ENCODE measurements around the gene MBNL1. TPM values are rescaled to one million over a fixed set of nuclear protein-coding genes. Genes with fewer than 3 reads are reported as not detected.
"Not testable (repeated sequence)": the region's sequence is repeated elsewhere in the genome, so short reads cannot be mapped to it uniquely, and the experiment has no call there.

The MBNL1 gene
- polyA plus RNA-seq, 1 donor from 2014 or later, result 200 TPM

DNA sequence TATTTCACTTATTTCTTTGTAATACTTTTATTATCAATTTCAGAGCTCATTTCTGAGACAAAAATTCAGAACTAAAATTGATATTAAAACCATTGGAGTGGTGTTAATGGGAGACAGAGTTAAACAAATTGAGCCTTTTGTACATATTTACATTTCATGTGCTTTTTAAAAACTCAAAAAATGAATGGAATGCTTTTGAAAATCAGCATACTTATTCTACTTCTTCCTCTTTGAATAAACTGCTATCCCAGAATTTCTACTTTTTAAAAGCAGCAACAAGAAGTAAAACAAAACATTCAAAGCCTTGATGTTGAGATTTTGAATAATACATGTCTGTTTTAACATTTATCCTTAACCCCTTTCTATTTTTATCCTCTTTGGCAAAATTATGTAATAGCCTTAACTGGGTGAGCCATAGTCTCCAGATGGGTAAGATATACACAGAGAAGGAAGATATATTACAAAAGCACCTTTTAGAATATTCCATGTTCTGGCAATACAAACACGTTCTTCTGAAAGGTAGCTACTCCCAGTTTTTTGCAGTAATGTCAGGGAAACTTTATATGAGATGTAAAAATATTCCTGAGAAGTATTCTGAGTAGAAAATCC, 123.6 kb downstream of the MBNL1 start:
- Mint-ChIP-seq H3K27me3 (no peaks in the 10 kb centered on the region), H3K27ac (peak overlapping the region in 1 of 3 donors; percentile 31), H3K4me1 (peaks cover 19 to 46% (median 37%) of the 10 kb centered on the region in 3 donors), H3K9me3 (peaks cover 0 to 2% (median 0%) of the 10 kb centered on the region in 3 donors), H3K4me3 (no peak overlapping the region), H3K36me3 (peaks cover 6% of the 10 kb centered on the region)

DNA sequence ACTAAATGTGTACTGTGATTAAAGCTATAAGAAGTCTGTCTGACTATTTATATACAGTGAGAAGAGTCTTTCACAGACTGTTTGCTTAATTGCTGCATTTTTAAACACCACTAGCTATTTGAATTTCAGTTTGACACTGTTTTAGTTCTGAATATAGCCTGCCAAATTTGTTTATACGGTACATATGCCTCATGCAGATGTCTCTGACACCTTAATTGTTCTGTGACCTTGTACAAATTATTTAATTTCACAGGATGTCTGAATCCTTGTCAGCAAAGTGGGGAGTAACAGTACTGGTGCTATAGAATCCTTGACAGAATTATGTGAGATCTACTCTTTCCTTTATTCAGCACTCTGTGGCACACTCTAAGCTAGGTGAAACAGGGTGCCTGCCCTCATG, 125.5 kb downstream of the MBNL1 start:
- peaks cover 6% of the 10 kb centered on the region for H3K36me3 Mint-ChIP-seq
- H3K27me3 Mint-ChIP-seq, result no peaks in the 10 kb centered on the region
- H3K4me3 Mint-ChIP-seq, result no peak overlapping the region
- peaks cover 0 to 2% (median 0%) of the 10 kb centered on the region in 3 donors for H3K9me3 Mint-ChIP-seq
- peak overlapping the region in 1 of 3 donors; percentile 53 for H3K27ac Mint-ChIP-seq
- peaks cover 23 to 43% (median 37%) of the 10 kb centered on the region in 3 donors for H3K4me1 Mint-ChIP-seq

DNA sequence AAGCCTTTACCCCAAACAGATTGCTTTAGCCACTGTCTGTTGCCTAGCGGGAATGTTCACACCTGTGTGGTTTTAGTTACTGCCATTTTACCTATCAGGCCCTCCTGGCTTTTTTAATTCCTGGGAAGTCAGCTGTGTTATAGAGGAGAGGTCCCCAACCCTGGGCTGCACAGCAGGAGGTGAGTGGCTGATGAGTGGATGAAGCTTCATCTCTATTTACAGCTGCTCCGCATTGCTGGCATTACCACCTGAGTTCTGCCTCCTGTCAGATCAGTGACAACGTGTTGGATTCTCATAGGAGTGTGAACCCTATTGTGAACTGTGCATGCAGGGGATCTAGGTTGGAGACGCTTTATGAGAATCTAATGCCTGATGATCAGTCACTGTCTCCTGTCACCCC, 127.0 kb downstream of the MBNL1 start:
- H3K36me3 Mint-ChIP-seq, result peaks cover 6% of the 10 kb centered on the region
- peaks cover 24 to 41% (median 40%) of the 10 kb centered on the region in 3 donors for H3K4me1 Mint-ChIP-seq
- H3K9me3 Mint-ChIP-seq, result peaks cover 0 to 2% (median 0%) of the 10 kb centered on the region in 3 donors
- no peak overlapping the region for H3K4me3 Mint-ChIP-seq
- H3K27me3 Mint-ChIP-seq, result no peaks in the 10 kb centered on the region
- H3K27ac Mint-ChIP-seq, result peak overlapping the region in 1 of 3 donors; percentile 10

DNA sequence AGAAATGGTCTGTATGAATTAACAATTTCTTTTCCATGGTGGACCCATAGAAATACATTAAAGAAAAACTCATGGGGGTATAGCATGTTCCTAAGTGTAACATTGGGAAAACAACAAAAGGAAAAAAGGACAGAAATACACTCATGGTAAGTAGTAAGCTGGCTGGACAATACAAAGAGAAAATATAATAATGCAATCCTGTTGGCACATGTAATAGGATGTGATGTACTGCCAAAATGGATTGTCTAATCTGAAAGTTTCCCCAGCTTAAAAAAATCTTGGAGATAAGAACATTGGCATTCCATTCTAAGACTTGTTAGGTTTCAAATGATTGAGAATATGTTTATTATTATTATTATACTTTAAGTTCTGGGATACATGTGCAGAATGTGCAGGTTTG, 128.1 kb downstream of the MBNL1 start:
- peaks cover 6% of the 10 kb centered on the region for H3K36me3 Mint-ChIP-seq

DNA sequence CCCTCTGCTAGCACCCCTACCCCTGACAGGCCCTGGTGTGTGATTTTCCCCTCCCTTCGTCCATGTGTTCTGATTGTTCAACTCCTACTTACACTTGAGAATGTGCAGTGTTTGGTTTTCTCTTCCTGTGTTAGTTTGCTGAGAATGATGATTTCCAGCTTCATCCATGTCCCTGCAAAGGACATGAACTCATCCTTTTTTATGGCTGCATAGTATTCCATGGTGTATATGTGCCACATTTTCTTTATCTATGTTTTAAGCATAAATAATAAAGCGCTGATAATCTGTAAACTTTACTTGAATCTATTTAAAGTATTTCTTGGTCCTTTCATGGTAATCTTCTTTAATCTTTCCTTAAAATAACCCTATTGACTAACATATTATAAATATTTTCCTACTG, 128.6 kb downstream of the MBNL1 start:
- H3K4me3 Mint-ChIP-seq, result peak overlapping the region in 1 of 4 donors; percentile 65
- not testable (repeated sequence) for H3K36me3 Mint-ChIP-seq, H3K27ac Mint-ChIP-seq, H3K27me3 Mint-ChIP-seq, H3K9me3 Mint-ChIP-seq
- peaks cover 31 to 43% (median 43%) of the 10 kb centered on the region in 3 donors for H3K4me1 Mint-ChIP-seq

More for the DNA sequence above, 128.1 kb downstream of the MBNL1 start:
- Mint-ChIP-seq H3K4me1 (peaks cover 28 to 40% (median 38%) of the 10 kb centered on the region in 3 donors), H3K4me3 (no peak overlapping the region), H3K27me3 (no peaks in the 10 kb centered on the region), H3K9me3 (peaks cover 0 to 2% (median 0%) of the 10 kb centered on the region in 3 donors), H3K27ac (peak overlapping the region in 1 of 3 donors; percentile 56)

DNA sequence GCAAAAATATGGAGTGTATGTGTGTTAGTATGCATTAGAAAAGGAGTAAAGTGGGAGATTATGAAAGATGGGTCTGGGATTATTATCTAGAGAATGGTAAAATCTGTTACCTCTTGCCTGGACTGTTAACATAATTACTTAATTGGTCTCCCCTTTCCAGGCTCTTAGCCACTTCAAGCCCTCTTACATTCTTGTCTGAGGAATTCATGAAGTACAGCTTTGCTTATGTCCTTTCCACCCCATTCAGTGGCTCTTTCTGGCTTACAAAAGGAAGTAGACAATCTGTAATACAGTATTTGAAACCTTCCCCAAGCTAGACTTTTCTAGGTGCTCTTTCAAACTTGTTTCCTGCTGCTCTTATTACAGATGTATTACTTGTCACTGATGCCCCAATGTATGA, 129.8 kb downstream of the MBNL1 start:
- no peaks in the 10 kb centered on the region for H3K27me3 Mint-ChIP-seq
- H3K27ac Mint-ChIP-seq, result peak overlapping the region; percentile 0 to 59 (median 56)
- peaks cover 39 to 52% (median 49%) of the 10 kb centered on the region in 3 donors for H3K4me1 Mint-ChIP-seq
- peak overlapping the region in 1 of 4 donors; percentile 43 for H3K4me3 Mint-ChIP-seq
- H3K9me3 Mint-ChIP-seq, result peaks cover 0 to 2% (median 0%) of the 10 kb centered on the region in 3 donors
- peaks cover 6% of the 10 kb centered on the region for H3K36me3 Mint-ChIP-seq

DNA sequence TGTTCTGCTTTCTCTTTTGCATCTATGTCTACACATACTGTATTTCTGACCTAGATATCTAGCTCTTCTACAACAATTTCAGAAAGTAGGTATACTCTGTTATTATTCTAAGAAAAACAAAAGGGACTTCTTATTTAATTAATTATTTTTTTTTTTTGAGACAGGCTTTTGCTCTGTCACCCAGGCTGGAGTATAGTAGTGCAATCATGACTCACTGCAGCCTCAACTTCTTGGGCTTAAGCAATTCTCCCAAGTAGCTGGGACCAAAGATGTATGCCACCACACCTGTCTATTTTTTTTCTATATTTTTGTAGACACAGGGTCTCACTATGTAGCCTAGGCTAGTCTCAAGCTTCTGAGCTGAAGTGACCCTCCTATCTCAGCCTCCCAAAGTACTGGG, 130.6 kb downstream of the MBNL1 start:
- H3K4me1 Mint-ChIP-seq, result peaks cover 42 to 57% (median 53%) of the 10 kb centered on the region in 3 donors

DNA sequence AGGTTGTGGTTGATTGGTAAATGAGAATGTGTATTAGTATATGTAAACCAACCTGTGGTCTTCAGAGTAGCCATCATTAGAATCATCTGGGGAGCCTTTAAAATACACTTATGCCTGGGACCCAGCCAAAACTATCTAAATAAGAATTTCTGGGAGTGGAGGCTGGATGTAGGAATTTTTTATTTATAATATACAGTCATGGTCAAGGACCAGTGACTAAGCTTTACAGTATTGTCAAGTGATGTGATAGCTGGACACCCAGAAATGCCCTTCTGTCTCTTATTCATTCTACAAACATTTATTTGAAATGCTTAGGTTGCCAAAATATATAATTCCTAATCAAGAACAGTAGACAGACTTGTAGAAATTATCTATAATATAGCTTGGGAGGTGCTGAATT, 132.2 kb downstream of the MBNL1 start:
- Mint-ChIP-seq H3K4me3 (no peak overlapping the region), H3K4me1 (peaks cover 44 to 56% (median 50%) of the 10 kb centered on the region in 3 donors), H3K27me3 (no peaks in the 10 kb centered on the region), H3K9me3 (peaks cover 0 to 2% (median 0%) of the 10 kb centered on the region in 3 donors), H3K36me3 (peaks cover 2% of the 10 kb centered on the region), H3K27ac (peak overlapping the region in 1 of 3 donors; percentile 71)

More for the DNA sequence above, 130.6 kb downstream of the MBNL1 start:
- peak overlapping the region in 2 of 3 donors; percentile 0 to 56 for H3K27ac Mint-ChIP-seq
- peaks cover 0 to 2% (median 0%) of the 10 kb centered on the region in 3 donors for H3K9me3 Mint-ChIP-seq
- H3K27me3 Mint-ChIP-seq, result no peaks in the 10 kb centered on the region
- H3K4me3 Mint-ChIP-seq, result no peak overlapping the region
- H3K36me3 Mint-ChIP-seq, result peaks cover 6% of the 10 kb centered on the region

DNA sequence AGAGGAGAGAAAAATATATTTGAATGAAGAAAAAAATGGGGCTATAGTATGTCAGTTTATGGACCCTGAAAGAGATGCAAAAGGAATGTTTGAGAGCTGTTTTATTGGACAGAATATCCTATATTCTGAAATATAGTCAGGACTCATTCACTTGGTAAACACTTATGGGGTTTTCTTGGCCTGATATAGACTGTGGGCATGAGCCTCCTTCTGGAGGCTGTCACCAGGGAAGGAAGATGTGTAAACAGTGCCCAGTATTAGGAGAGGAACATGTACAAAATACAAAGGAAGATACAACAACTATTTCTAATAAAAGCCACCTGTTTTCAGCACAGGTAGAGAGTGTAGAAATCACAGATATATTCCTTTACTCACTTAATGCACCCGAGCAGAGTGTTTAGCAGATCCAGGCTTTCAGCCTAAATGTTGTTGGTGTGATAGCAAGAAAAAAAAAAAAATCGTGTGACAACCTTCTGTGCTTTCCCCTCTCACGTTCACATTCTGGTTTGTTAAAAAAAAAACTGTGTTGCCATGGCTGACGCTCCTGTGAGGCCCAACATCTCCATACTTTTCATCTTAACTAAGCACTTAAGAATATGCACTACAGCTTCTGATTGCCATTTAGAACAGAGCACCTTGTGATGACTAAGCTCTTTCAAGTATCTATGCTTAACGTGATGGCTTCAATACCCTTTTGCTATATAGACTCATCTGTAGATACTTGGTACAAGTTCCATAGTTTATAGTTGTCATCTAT, 134.1 kb downstream of the MBNL1 start:
- Mint-ChIP-seq H3K36me3 (peaks cover 9% of the 10 kb centered on the region), H3K9me3 (no peaks in the 10 kb centered on the region), H3K27me3 (no peaks in the 10 kb centered on the region), H3K4me3 (peak overlapping the region in 3 of 4 donors; percentile 6 to 31 (median 6)), H3K27ac (peak overlapping the region; percentile 71 to 90 (median 76)), H3K4me1 (peaks cover 46 to 60% (median 55%) of the 10 kb centered on the region in 3 donors)

DNA sequence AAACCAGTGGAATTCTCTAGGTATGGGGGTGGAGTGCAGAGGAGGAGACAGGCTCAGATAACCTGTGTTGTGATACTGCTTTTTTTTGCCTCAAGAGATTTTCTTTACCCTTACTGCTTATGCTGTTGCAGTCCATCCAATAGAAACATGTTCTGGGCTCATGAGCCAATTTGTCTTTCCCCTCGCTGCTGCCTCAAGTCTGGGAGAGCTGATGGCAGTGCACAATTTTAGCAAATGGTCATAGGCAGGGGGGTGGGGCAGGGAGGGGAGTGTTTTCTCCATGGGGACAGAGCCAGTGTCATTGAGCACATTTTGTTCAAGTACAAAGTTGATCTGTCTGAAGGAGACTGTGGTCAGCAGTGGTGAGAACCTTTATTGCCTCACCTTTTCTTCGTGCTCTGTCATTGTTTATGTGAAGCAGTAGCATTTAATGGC, 134.9 kb downstream of the MBNL1 start:
- no peaks in the 10 kb centered on the region for H3K9me3 Mint-ChIP-seq
- H3K27me3 Mint-ChIP-seq, result no peaks in the 10 kb centered on the region
- H3K36me3 Mint-ChIP-seq, result peaks cover 9% of the 10 kb centered on the region
- H3K4me3 Mint-ChIP-seq, result no peak overlapping the region
- peaks cover 42 to 59% (median 54%) of the 10 kb centered on the region in 3 donors for H3K4me1 Mint-ChIP-seq
- peak overlapping the region; percentile 63 to 76 (median 71) for H3K27ac Mint-ChIP-seq

DNA sequence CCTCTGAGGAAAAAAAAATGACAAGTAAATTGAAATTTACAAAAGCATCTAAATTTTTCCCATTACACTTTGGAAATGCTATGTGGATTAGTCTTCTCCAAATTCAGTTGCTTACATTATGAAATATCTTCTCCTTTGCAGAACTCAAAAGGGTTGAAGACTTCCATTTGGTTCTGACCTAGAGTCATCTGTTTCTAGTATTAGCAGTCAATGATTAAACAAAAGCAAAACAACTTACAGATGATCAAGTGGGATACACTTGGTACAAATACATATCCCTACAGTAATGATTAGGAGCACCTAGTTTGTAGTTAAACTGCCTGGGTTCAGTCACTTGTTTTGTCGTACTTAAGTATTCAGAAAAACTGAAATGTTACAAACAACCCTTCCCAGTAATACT, 136.2 kb downstream of the MBNL1 start:
- no peaks in the 10 kb centered on the region for H3K27me3 Mint-ChIP-seq
- no peak overlapping the region for H3K27ac Mint-ChIP-seq
- H3K4me3 Mint-ChIP-seq, result no peak overlapping the region
- H3K36me3 Mint-ChIP-seq, result peaks cover 9% of the 10 kb centered on the region
- H3K4me1 Mint-ChIP-seq, result peaks cover 33 to 55% (median 46%) of the 10 kb centered on the region in 3 donors
- no peaks in the 10 kb centered on the region for H3K9me3 Mint-ChIP-seq

DNA sequence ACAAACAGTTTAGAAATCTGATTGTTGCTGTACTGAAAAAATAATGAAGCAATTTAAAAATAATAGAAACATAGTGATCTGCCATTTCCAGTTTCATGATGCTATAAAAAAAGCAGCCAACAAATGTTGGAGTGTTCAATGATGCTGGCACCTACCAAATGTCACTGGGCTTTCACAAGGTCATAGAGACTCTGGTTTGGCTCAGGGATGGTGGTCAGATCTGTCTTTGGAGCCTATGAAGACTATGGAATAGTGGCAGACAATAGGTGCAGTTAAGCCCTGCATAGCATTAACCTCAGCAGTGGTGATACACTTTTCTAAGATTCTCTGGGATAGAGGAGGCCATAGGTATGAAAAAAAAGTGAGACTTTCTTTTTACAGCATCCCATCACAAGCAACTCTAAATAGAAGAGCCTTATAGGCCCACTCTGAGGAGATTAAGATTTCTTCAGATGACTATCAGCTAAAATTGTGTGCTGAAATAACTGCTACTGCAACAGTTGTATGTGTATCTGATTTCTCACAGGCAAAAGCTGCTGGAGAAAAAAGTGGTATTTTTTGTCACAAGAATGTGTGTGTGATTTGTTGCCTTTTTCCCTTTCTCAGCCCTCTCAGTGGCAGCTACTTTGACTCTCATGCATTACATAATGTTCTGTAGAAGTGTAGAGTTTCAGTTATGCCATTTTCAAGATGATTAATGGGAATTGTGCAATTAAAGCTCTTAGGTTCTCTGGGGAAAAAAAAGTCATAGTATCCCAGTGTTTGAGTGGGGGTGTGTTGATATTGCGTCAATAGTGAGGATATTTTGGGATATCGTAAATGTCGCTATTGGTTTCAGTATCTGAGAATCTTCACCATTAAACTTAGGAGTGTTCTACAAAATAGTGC, 137.4 kb downstream of the MBNL1 start:
- Mint-ChIP-seq H3K4me1 (peaks cover 34 to 60% (median 48%) of the 10 kb centered on the region in 3 donors), H3K27me3 (no peaks in the 10 kb centered on the region), H3K36me3 (peaks cover 9% of the 10 kb centered on the region), H3K4me3 (no peak overlapping the region), H3K27ac (peak overlapping the region; percentile 35 to 74 (median 52)), H3K9me3 (no peaks in the 10 kb centered on the region)

DNA sequence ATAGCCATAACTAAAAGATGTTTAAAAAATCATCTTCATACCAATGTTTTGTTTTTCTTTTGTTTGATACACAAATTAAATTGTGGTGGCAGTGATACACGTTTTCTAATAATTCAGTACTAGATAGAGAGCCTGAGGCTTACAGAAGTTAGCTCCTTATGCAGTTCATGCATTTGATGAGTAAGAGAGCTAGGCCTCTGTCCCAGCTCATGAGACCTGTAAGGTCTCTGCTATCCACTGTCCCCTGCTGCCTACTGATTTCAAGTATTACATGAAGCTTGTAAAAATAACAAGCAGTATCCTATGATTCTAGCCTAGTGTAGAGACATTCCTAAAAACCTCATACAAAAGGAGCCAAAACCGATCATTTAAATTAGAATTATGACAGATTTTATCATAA, 144.5 kb downstream of the MBNL1 start:
- H3K36me3 Mint-ChIP-seq, result peaks cover 3% of the 10 kb centered on the region
- no peaks in the 10 kb centered on the region for H3K27me3 Mint-ChIP-seq
- peaks cover 9 to 31% (median 23%) of the 10 kb centered on the region in 3 donors for H3K4me1 Mint-ChIP-seq
- H3K4me3 Mint-ChIP-seq, result no peak overlapping the region
- peak overlapping the region in 1 of 3 donors; percentile 29 for H3K27ac Mint-ChIP-seq
- no peaks in the 10 kb centered on the region for H3K9me3 Mint-ChIP-seq

DNA sequence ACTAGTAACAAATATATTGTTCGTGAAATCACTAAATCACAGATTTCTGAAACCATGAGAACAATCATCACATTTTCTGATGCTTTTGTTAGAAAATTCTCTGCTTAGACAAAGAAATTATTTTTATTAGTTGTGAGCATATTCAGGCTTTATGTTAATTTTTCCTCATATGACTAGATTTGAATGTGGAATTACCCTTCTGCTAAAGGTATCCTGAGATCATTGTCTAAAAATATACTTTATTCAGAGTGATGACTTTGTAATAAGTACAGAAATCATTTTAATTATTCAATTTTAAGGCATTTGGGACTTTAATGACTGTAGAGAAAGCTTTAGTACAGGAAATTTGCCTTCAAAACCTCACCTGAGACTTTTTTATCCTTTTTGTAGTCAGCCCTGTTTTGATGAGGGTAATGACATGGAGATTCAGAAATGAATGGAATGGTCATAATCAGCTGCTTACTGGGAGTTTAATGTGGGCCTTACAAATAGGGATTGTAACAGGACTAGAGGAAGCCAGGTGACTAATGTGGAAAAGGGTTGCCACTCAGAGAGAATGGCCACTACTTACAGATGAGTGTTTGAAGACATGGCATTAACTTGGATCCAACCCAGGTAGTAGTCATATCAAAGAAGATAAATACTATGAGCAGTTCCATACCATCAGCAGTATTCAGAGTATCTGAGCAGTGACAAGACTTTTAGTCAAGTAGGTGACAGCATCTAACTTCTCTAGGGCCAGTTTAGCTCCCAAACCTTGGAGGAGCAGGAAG, 148.3 kb downstream of the MBNL1 start:
- H3K27ac Mint-ChIP-seq, result no peak overlapping the region
- peak overlapping the region in 1 of 4 donors; percentile 54 for H3K4me3 Mint-ChIP-seq
- peaks cover 12% of the 10 kb centered on the region for H3K36me3 Mint-ChIP-seq
- peaks cover 0 to 2% (median 0%) of the 10 kb centered on the region in 3 donors for H3K9me3 Mint-ChIP-seq
- H3K27me3 Mint-ChIP-seq, result no peaks in the 10 kb centered on the region
- peaks cover 4 to 19% (median 12%) of the 10 kb centered on the region in 3 donors for H3K4me1 Mint-ChIP-seq
